ENCODE results near the gene KCNMB3.

KCNMB3 gene

GRCh38 chr3:179196098-179196497 is 54.8 kb downstream of the KCNMB3 start:
- peak; percentile 84 for DNase-seq (ENCODE audit: low read depth)

DNA sequence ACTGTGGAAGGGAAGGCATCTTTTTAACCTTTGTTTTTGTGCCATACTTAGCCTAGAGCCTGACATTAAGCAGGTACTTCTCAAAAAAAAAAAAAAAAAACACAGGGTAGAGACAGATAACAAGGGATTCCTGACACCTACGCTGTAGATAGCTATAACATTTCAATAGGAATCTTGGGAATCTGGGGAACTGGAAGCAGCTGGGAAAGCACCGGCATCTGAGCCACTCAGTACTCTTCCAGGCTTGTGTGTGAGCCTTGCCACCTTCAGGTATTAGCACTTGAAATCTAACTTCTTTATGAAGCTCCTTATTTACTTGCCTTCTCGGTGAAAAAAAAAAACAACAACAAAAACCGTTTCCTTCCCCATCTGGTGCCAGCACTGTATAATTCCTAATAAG is 56.0 kb downstream of the KCNMB3 start:
- DNase-seq (ENCODE audit: low read depth) = no peak
